CD4-positive, alpha-beta memory T cell (primary cell): ENCODE data around the gene OBP2B. TPM values are rescaled to one million over a fixed set of nuclear protein-coding genes. Genes with fewer than 3 reads are reported as not detected.
A peak's percentile ranks its signal among the peaks of the same experiment; 100 is the strongest.

Experiments used
- CTCF ChIA-PET: fragments of 350-600 bp; sonication (Branson Sonifier 250); formaldehyde crosslinking; loops from one replicate; lab custom pipeline; 2021; ENCODE audit warnings: inconsistent platforms; ENCODE audit not compliant: partially characterized antibody; lab: Charles Lee
- POLR2A ChIA-PET: fragments of 350-600 bp; sonication (Branson Sonifier 250); formaldehyde crosslinking; loops from one replicate; lab custom pipeline; 2021; ENCODE audit not compliant: partially characterized antibody; lab: Charles Lee
- DNase-seq, 5 donors: peaks; one replicate each; pipeline versions ENCODE4 v3.0.0 to v3.0.0-alpha.2; 2020 to 2022; ENCODE audit warnings: mixed read lengths in 1 of 5
- H3K27ac ChIP-seq: one replicate; pipeline ENCODE4 v1.7.0; 2013; ENCODE audit warnings: low read depth, low read length
- H3K27me3 ChIP-seq: 2 replicates; pipeline ENCODE4 v1.7.0; 2013; ENCODE audit warnings: mild to moderate bottlenecking, low read length, moderate library complexity; ENCODE audit not compliant: insufficient read depth
- H3K36me3 ChIP-seq: 2 replicates; pipeline ENCODE4 v1.7.0; 2013; ENCODE audit warnings: mild to moderate bottlenecking, low read length, moderate library complexity; ENCODE audit not compliant: insufficient read depth
- H3K4me1 ChIP-seq: 2 replicates; pipeline ENCODE4 v1.7.0; 2013; ENCODE audit warnings: mild to moderate bottlenecking, low read length, moderate library complexity; ENCODE audit not compliant: insufficient read depth
- H3K4me3 ChIP-seq, 2 donors: one replicate each; pipeline ENCODE4 v1.7.0; 2013; ENCODE audit warnings: low read length in 2 of 2, mild to moderate bottlenecking in 1 of 2
- H3K9me3 ChIP-seq, 2 donors: one replicate each; pipeline ENCODE4 v1.7.0; 2013; ENCODE audit warnings: low read length in 2 of 2, control low read depth in 1 of 2; ENCODE audit not compliant: control insufficient read depth in 1 of 2
- H3K27ac Mint-ChIP-seq, 7 donors: one replicate each; pipeline ENCODE4 v1.8.0; 2020 to 2021; ENCODE audit warnings: mixed read lengths in 7 of 7, mild to moderate bottlenecking in 6 of 7, inconsistent platforms in 3 of 7, moderate library complexity in 3 of 7
- H3K27me3 Mint-ChIP-seq, 2 donors: one replicate each; pipeline ENCODE4 v1.8.0; 2020 to 2021; ENCODE audit warnings: mixed read lengths in 2 of 2
- H3K36me3 Mint-ChIP-seq, 2 donors: one replicate each; pipeline ENCODE4 v1.8.0; 2020 to 2021; ENCODE audit warnings: mixed read lengths in 2 of 2, inconsistent platforms in 1 of 2, mild to moderate bottlenecking in 1 of 2
- H3K4me1 Mint-ChIP-seq, 4 donors: one replicate each; pipeline ENCODE4 v1.8.0; 2020 to 2021; ENCODE audit warnings: mixed read lengths in 4 of 4, mild to moderate bottlenecking in 1 of 4
- H3K4me3 Mint-ChIP-seq, 8 donors: one replicate each; pipeline ENCODE4 v1.8.0; 2020 to 2021; ENCODE audit warnings: mixed read lengths in 8 of 8, mild to moderate bottlenecking in 7 of 8, moderate library complexity in 6 of 8, inconsistent platforms in 3 of 8
- H3K9me3 Mint-ChIP-seq, 8 donors: one replicate each; pipeline ENCODE4 v1.8.0; 2020 to 2021; ENCODE audit warnings: mixed read lengths in 8 of 8, mild to moderate bottlenecking in 5 of 8, inconsistent platforms in 3 of 8, moderate library complexity in 1 of 8
- intact Hi-C: fragments of 100-400 bp; cut with micrococcal nuclease; formaldehyde crosslinking; loops from one replicate; pipeline ENCODE4 v1.15.1; 2023
- polyA plus RNA-seq, 2 donors: library from polyadenylated mRNA; unstranded; fragments of 300-500 nt; fragmentation: Illumina TruSeq; gene quantifications; one replicate each; pipeline ENCODE4 v1.2.3, GENCODE V29; 2021
- total RNA-seq, 2 experiments: library from RNA; stranded (reverse); gene quantifications; one replicate each; pipeline ENCODE4 v1.2.3, GENCODE V29; 2021

Gene OBP2B
- total and polyA plus RNA-seq, 4 experiments from 2014 or later = not detected

GRCh38 chr9:133186736-133187135 is 22.3 kb downstream of the OBP2B start:
- Mint-ChIP-seq H3K4me3 (no peak overlapping the region), H3K36me3 (no peaks in the 10 kb centered on the region), H3K27me3 (peaks cover 15 to 24% of the 10 kb centered on the region in 2 donors), H3K9me3 (peaks cover 0 to 2% (median 0%) of the 10 kb centered on the region in 8 donors), H3K4me1 (peaks cover 8 to 10% (median 9%) of the 10 kb centered on the region in 4 donors), H3K27ac (no peak overlapping the region)
- no peaks in the 10 kb centered on the region for H3K9me3 ChIP-seq
- no peak for DNase-seq
- no peaks in the 10 kb centered on the region for H3K27me3 ChIP-seq
- peaks cover 13% of the 10 kb centered on the region for H3K4me1 ChIP-seq
- intact Hi-C loops = loop anchor here (1.0 to 10.0 kb wide), 2 partner anchors 162 to 300 kb away; no protein-coding TSS in a partner anchor
- H3K27ac ChIP-seq = no peak overlapping the region
- ChIA-PET CTCF (interaction anchor here (0.8 to 4.9 kb wide), 28 partner anchors 10 to 314 kb away, joined by 3 to 66 read pairs (median 5); partner anchors contain the start of genes CACFD1, SLC2A6, SURF1 and SURF2), POLR2A (interaction anchor here (0.8 to 1.0 kb wide), 2 partner anchors 156 to 299 kb away, joined by 3 read pairs; partner anchors contain the start of gene GTF3C5)
- no peak overlapping the region for H3K4me3 ChIP-seq
- no peaks in the 10 kb centered on the region for H3K36me3 ChIP-seq

GRCh38 chr9:133184971-133185370 is 24.1 kb downstream of the OBP2B start:
- H3K4me3 Mint-ChIP-seq = peak overlapping the region in 1 of 8 donors; percentile 44
- Histone ChIP-seq H3K27ac (no peak overlapping the region), H3K4me3 (no peak overlapping the region), H3K9me3 (no peaks in the 10 kb centered on the region), H3K27me3 (no peaks in the 10 kb centered on the region), H3K4me1 (peaks cover 13% of the 10 kb centered on the region), H3K36me3 (no peaks in the 10 kb centered on the region)
- peaks cover 8 to 10% (median 9%) of the 10 kb centered on the region in 4 donors for H3K4me1 Mint-ChIP-seq
- CTCF ChIA-PET = interaction anchor here (0.6 to 4.9 kb wide), 10 partner anchors 9 to 300 kb away, joined by 3 to 66 read pairs (median 11); partner anchors contain the start of genes CACFD1 and OBP2B
- peaks cover 15 to 26% of the 10 kb centered on the region in 2 donors for H3K27me3 Mint-ChIP-seq
- no peaks in the 10 kb centered on the region for H3K36me3 Mint-ChIP-seq
- H3K9me3 Mint-ChIP-seq = peaks cover 0 to 2% (median 0%) of the 10 kb centered on the region in 8 donors
- POLR2A ChIA-PET = no interaction called here
- intact Hi-C loops = loop anchor here (1.0 to 10.0 kb wide), 3 partner anchors 160 to 208 kb away; partner anchors contain the start of gene GFI1B
- no peak overlapping the region for H3K27ac Mint-ChIP-seq
- DNase-seq = peak; percentile 32 to 60 (median 35)

DNA sequence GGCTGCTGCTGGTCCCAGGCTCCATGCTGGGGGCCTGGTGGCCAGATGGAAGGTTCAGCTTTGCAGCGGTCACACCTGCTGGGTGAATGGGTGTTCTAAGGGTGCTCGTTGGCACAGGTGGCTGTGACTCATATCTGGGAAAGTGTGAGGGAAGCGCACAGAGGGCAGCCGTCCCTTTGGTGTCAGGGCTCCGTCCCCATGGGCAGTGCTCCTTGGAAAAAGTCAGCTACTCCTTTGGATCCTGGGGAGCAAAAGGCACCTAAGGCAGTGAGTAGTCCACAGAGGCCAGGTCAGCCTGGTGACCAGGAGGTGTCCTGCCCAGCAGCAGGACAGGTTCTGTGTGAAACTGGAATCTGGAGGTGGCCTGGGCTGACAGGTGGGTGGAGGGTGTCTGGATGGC is 26.9 kb downstream of the OBP2B start:
- no peaks in the 10 kb centered on the region for H3K27me3 ChIP-seq
- Mint-ChIP-seq H3K9me3 (peaks cover 0 to 2% (median 0%) of the 10 kb centered on the region in 8 donors), H3K36me3 (no peaks in the 10 kb centered on the region), H3K27ac (no peak overlapping the region), H3K4me1 (peaks cover 8 to 10% (median 9%) of the 10 kb centered on the region in 4 donors), H3K27me3 (peaks cover 11 to 22% of the 10 kb centered on the region in 2 donors), H3K4me3 (no peak overlapping the region)
- POLR2A ChIA-PET = no interaction called here
- intact Hi-C loops = loop anchor here (5.0 to 10.0 kb wide), 2 partner anchors 157 to 205 kb away; partner anchors contain the start of gene GFI1B
- peaks cover 13% of the 10 kb centered on the region for H3K4me1 ChIP-seq
- no peak for DNase-seq
- no peak overlapping the region for H3K27ac ChIP-seq
- H3K4me3 ChIP-seq = no peak overlapping the region
- H3K9me3 ChIP-seq = no peaks in the 10 kb centered on the region
- CTCF ChIA-PET = interaction anchor here (1.0 to 1.9 kb wide), 8 partner anchors 11 to 305 kb away, joined by 3 to 7 read pairs (median 4); no protein-coding TSS in a partner anchor
- no peaks in the 10 kb centered on the region for H3K36me3 ChIP-seq

GRCh38 chr9:133181561-133181960 is 27.5 kb downstream of the OBP2B start:
- POLR2A ChIA-PET = no interaction called here

GRCh38 chr9:133180953-133181352 is 28.1 kb downstream of the OBP2B start:
- Mint-ChIP-seq H3K4me3 (no peak overlapping the region), H3K9me3 (no peaks in the 10 kb centered on the region), H3K27ac (no peak overlapping the region), H3K27me3 (peaks cover 11 to 23% of the 10 kb centered on the region in 2 donors), H3K36me3 (no peaks in the 10 kb centered on the region), H3K4me1 (peaks cover 5 to 7% (median 6%) of the 10 kb centered on the region in 4 donors)
- CTCF ChIA-PET = interaction anchor here (0.9 to 2.2 kb wide), 19 partner anchors 7 to 306 kb away, joined by 3 to 10 read pairs (median 3); no protein-coding TSS in a partner anchor
- H3K36me3 ChIP-seq = no peaks in the 10 kb centered on the region
- no peak overlapping the region for H3K27ac ChIP-seq
- H3K27me3 ChIP-seq = no peaks in the 10 kb centered on the region
- H3K4me3 ChIP-seq = no peak overlapping the region
- H3K4me1 ChIP-seq = peaks cover 13% of the 10 kb centered on the region
- POLR2A ChIA-PET = no interaction called here
- DNase-seq = no peak
- intact Hi-C loops = loop anchor here (1.0 to 10.0 kb wide), 3 partner anchors 34 to 204 kb away; partner anchors contain the start of gene GFI1B
- H3K9me3 ChIP-seq = no peaks in the 10 kb centered on the region

More at GRCh38 chr9:133181561-133181960, 27.5 kb downstream of the OBP2B start:
- Mint-ChIP-seq H3K4me1 (peaks cover 8 to 10% (median 9%) of the 10 kb centered on the region in 4 donors), H3K4me3 (no peak overlapping the region), H3K9me3 (peaks cover 0 to 2% (median 0%) of the 10 kb centered on the region in 8 donors), H3K27ac (no peak overlapping the region), H3K36me3 (no peaks in the 10 kb centered on the region), H3K27me3 (peaks cover 13 to 26% of the 10 kb centered on the region in 2 donors)
- DNase-seq = no peak
- Histone ChIP-seq H3K27me3 (no peaks in the 10 kb centered on the region), H3K4me3 (no peak overlapping the region), H3K9me3 (no peaks in the 10 kb centered on the region), H3K27ac (no peak overlapping the region), H3K36me3 (no peaks in the 10 kb centered on the region), H3K4me1 (peaks cover 13% of the 10 kb centered on the region)
- CTCF ChIA-PET = interaction anchor here (1.0 to 2.2 kb wide), 13 partner anchors 8 to 305 kb away, joined by 3 to 10 read pairs (median 3); no protein-coding TSS in a partner anchor
- intact Hi-C loops = loop anchor here (5.0 to 10.0 kb wide), 2 partner anchors 157 to 204 kb away; partner anchors contain the start of gene GFI1B

DNA sequence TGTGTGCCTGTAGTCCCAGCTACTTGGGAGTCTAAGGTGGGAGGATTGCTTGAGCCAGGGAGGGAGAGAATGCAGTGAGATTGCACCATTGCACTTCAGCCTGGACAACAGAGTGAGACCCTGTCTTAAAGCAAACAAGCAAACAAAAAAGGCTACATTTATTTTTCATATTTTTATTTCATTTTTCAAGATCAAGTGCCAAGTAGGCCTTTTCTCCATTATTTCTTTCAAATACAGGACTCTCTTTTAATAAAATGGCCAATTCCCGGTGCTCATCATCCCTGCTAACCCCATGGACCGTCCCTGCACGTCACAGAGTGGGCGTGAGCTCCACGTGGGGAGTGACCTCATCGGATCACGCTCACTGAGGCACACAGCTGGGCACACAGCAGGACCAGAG is 36.0 kb downstream of the OBP2B start:
- Histone ChIP-seq H3K4me3 (no peak overlapping the region), H3K4me1 (no peaks in the 10 kb centered on the region), H3K27me3 (no peaks in the 10 kb centered on the region), H3K9me3 (no peaks in the 10 kb centered on the region), H3K27ac (no peak overlapping the region), H3K36me3 (no peaks in the 10 kb centered on the region)
- ChIA-PET CTCF (interaction anchor here (2.5 kb wide), 1 partner anchor 13 kb away, joined by 8 read pairs; no protein-coding TSS in a partner anchor), POLR2A (no interaction called here)
- Mint-ChIP-seq H3K27ac (no peak overlapping the region), H3K27me3 (peaks cover 3 to 6% of the 10 kb centered on the region in 2 donors), H3K4me1 (no peaks in the 10 kb centered on the region), H3K36me3 (no peaks in the 10 kb centered on the region), H3K4me3 (no peak overlapping the region), H3K9me3 (peaks cover 0 to 3% (median 0%) of the 10 kb centered on the region in 8 donors)
- DNase-seq = no peak
- intact Hi-C loops = no loop called here
